Esophagus (tissue), 2 donors: ENCODE measurements around the gene VPS35L. TPM values are rescaled to one million over a fixed set of nuclear protein-coding genes. Genes with fewer than 3 reads are reported as not detected.
"Not testable (repeated sequence)": the region's sequence is repeated elsewhere in the genome, so short reads cannot be mapped to it uniquely, and the experiment has no call there.

Experiments used
- H3K27ac ChIP-seq, 2 donors: one replicate each; pipeline ENCODE4 v1.5.1; 2013; ENCODE audit warnings: low read depth in 2 of 2, mild to moderate bottlenecking in 2 of 2, inconsistent platforms in 1 of 2, low read length in 1 of 2, moderate library complexity in 1 of 2
- H3K27me3 ChIP-seq, 2 donors: one replicate each; pipeline ENCODE4 v1.6.1; 2013; ENCODE audit warnings: low read length in 2 of 2, control low read depth in 1 of 2, mild to moderate bottlenecking in 1 of 2; ENCODE audit not compliant: insufficient read depth in 2 of 2, control insufficient read depth in 1 of 2
- H3K36me3 ChIP-seq, 2 donors: one replicate each; pipeline ENCODE4 v1.6.1; 2013; ENCODE audit warnings: low read length in 1 of 2; ENCODE audit not compliant: control insufficient read depth in 2 of 2, insufficient read depth in 2 of 2
- H3K4me1 ChIP-seq, 2 donors: one replicate each; pipeline ENCODE4 v1.6.1; 2013; ENCODE audit warnings: low read length in 1 of 2; ENCODE audit not compliant: control insufficient read depth in 2 of 2, insufficient read depth in 2 of 2
- H3K4me3 ChIP-seq, 2 donors: one replicate each; pipeline ENCODE4 v1.5.1; 2013; ENCODE audit warnings: low read length in 2 of 2, mild to moderate bottlenecking in 2 of 2, low read depth in 1 of 2, moderate library complexity in 1 of 2
- H3K9me3 ChIP-seq, 2 donors: one replicate each; pipeline ENCODE4 v1.6.1; 2013; ENCODE audit warnings: mild to moderate bottlenecking in 2 of 2, low read depth in 1 of 2, low read length in 1 of 2, moderate library complexity in 1 of 2; ENCODE audit not compliant: control insufficient read depth in 2 of 2, insufficient read depth in 1 of 2
- WGBS, 2 donors: extraction: QIAGEN DNeasy Blood & Tissue Kit; methylation state at CpG; one replicate each; pipeline ENCODE4 v1.1.7; 2013; 5-methylcytosine and 5-hydroxymethylcytosine counted together
- polyA plus RNA-seq, 2 donors: library from polyadenylated mRNA; stranded (reverse); fragments of 200-250 nt; gene quantifications; one replicate each; pipeline ENCODE4 v1.2.3, GENCODE V29; 2013
- donor health status: healthy with polysubstance abuse.
- donor health status: Bipolar disorder and iron deficiency.

The VPS35L gene
- polyA plus RNA-seq, 2 donors, result 21.3 to 25.3 TPM

GRCh38 chr16:19679281-19679680, 123.8 kb downstream of the VPS35L start:
- not testable (repeated sequence) for H3K27ac ChIP-seq, H3K4me1 ChIP-seq, H3K9me3 ChIP-seq, H3K27me3 ChIP-seq, H3K4me3 ChIP-seq
- 91 to 93% methylated on average over 6 of the region's 6 CpGs for WGBS, 2 donors
- H3K36me3 ChIP-seq, result peaks cover 9 to 13% of the 10 kb centered on the region in 2 donors

DNA sequence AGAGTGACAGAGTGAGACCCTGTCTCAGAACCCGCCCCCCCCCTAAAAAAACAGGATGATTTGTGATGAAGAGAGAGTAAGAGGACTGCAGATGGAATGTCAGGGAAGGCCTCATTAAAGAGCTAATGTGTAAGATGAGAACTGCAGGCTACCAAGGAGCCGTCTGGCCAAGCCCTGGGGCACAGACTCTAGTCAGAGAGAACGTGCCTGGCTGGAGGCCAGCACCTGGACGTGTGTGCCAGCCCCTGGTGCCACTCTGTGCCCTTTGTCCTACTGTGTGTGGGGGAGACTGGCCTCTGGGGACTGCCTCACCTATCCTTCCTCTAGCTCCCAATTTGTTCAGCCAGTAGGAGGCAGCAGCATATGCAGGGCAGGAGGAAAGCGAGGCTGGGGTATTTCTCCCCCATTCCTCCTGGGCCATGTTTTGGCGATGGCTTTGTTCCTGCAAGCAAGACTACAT, 125.4 kb downstream of the VPS35L start:
- peaks cover 13 to 14% of the 10 kb centered on the region in 2 donors for H3K36me3 ChIP-seq
- WGBS, 2 donors, result 69 to 75% methylated on average over 6 of the region's 6 CpGs
- no peaks in the 10 kb centered on the region for H3K27me3 ChIP-seq
- H3K9me3 ChIP-seq, result peaks cover 0 to 4% of the 10 kb centered on the region in 2 donors
- H3K4me3 ChIP-seq, result no peak overlapping the region
- no peak overlapping the region for H3K27ac ChIP-seq
- no peaks in the 10 kb centered on the region for H3K4me1 ChIP-seq

DNA sequence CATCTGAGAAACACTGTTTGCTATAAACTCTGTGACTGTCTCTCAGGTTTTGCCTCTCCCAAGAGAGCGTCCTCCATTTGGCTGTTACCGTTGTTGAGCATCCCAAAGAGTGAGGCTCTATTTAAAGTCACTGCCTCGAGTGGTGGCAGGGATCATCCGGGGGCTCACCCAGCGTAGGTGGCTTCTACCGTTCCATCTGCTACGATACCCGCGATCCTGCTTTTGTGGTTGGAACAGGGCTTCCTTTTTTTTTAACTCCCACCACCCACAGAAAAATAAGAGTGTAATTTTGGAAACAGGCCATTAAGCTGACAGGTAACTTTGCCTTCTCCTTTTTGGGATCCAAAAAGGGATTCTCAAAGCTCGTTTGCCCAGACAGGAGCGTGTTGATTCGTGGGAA, 126.1 kb downstream of the VPS35L start:
- peaks cover 0 to 4% of the 10 kb centered on the region in 2 donors for H3K9me3 ChIP-seq
- H3K27me3 ChIP-seq, result no peaks in the 10 kb centered on the region
- no peak overlapping the region for H3K4me3 ChIP-seq
- H3K27ac ChIP-seq, result no peak overlapping the region
- 85 to 88% methylated on average over 12 of the region's 12 CpGs for WGBS, 2 donors
- H3K4me1 ChIP-seq, result no peaks in the 10 kb centered on the region
- peaks cover 13 to 15% of the 10 kb centered on the region in 2 donors for H3K36me3 ChIP-seq

GRCh38 chr16:19683453-19684236, 128.1 kb downstream of the VPS35L start:
- Histone ChIP-seq H3K9me3 (peaks cover 0 to 4% of the 10 kb centered on the region in 2 donors), H3K4me1 (peaks cover 0 to 3% of the 10 kb centered on the region in 2 donors), H3K27ac (no peak overlapping the region), H3K36me3 (peaks cover 13 to 24% of the 10 kb centered on the region in 2 donors), H3K4me3 (no peak overlapping the region), H3K27me3 (no peaks in the 10 kb centered on the region)
- 95 to 96% methylated on average over 6 of the region's 6 CpGs for WGBS, 2 donors

- Histone ChIP-seq H3K36me3 (peaks cover 12 to 26% of the 10 kb centered on the region in 2 donors), H3K9me3 (peaks cover 0 to 4% of the 10 kb centered on the region in 2 donors), H3K4me3 (no peak overlapping the region), H3K27me3 (no peaks in the 10 kb centered on the region), H3K4me1 (peaks cover 0 to 3% of the 10 kb centered on the region in 2 donors), H3K27ac (no peak overlapping the region)
- WGBS, 2 donors, result 97% methylated on average over 4 of the region's 4 CpGs
These were observed 129.7 kb downstream of the VPS35L start for GRCh38 chr16:19685176-19685575.

GRCh38 chr16:19687279-19687678, 131.8 kb downstream of the VPS35L start:
- H3K4me1 ChIP-seq, result peaks cover 3 to 4% of the 10 kb centered on the region in 2 donors
- H3K9me3 ChIP-seq, result peaks cover 0 to 4% of the 10 kb centered on the region in 2 donors
- H3K36me3 ChIP-seq, result peaks cover 11 to 24% of the 10 kb centered on the region in 2 donors
- 89% methylated on average over 7 of the region's 7 CpGs for WGBS, 2 donors
- H3K27ac ChIP-seq, result no peak overlapping the region
- no peak overlapping the region for H3K4me3 ChIP-seq
- no peaks in the 10 kb centered on the region for H3K27me3 ChIP-seq

GRCh38 chr16:19688396-19689024, 133.0 kb downstream of the VPS35L start:
- H3K4me3 ChIP-seq, result no peak overlapping the region
- WGBS, 2 donors, result 82 to 87% methylated on average over 18 of the region's 18 CpGs
- H3K4me1 ChIP-seq, result peaks cover 3 to 4% of the 10 kb centered on the region in 2 donors
- H3K27ac ChIP-seq, result no peak overlapping the region
- peaks cover 0 to 2% of the 10 kb centered on the region in 2 donors for H3K9me3 ChIP-seq
- H3K27me3 ChIP-seq, result no peaks in the 10 kb centered on the region
- peaks cover 6 to 24% of the 10 kb centered on the region in 2 donors for H3K36me3 ChIP-seq

- no peak overlapping the region for H3K4me3 ChIP-seq
- H3K36me3 ChIP-seq, result peaks cover 0 to 19% of the 10 kb centered on the region in 2 donors
- WGBS, 2 donors, result 94 to 96% methylated on average over 5 of the region's 5 CpGs
These were observed 133.8 kb downstream of the VPS35L start for GRCh38 chr16:19689342-19689741.

DNA sequence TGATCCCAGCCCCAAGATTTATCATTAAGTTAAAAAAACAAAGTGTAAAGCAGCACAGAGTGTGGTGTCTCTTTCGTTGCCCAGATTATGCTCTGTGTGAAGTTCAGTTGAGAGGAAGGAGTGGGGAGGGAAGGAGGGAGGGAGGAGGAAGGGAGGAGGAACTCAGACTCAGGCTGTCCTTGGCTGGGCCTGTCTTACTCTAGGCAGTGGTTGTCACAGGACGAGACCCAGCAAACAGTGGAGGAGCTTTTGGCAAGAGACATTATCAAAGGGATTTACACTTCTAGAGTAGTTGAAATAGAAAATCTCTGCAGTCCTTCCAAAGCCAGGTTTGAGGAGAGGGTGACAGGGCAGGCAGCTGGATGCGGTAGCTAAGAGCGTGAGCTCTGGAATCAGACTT, 134.7 kb downstream of the VPS35L start:
- Histone ChIP-seq H3K36me3 (peaks cover 0 to 16% of the 10 kb centered on the region in 2 donors), H3K4me1 (peaks cover 3 to 4% of the 10 kb centered on the region in 2 donors), H3K27ac (no peak overlapping the region), H3K9me3 (no peaks in the 10 kb centered on the region), H3K27me3 (no peaks in the 10 kb centered on the region), H3K4me3 (no peak overlapping the region)
- WGBS, 2 donors, result 62 to 63% methylated on average over 4 of the region's 4 CpGs

More at GRCh38 chr16:19689342-19689741, 133.8 kb downstream of the VPS35L start:
- no peaks in the 10 kb centered on the region for H3K27me3 ChIP-seq
- H3K27ac ChIP-seq, result no peak overlapping the region
- H3K9me3 ChIP-seq, result peaks cover 0 to 2% of the 10 kb centered on the region in 2 donors
- H3K4me1 ChIP-seq, result peaks cover 3 to 4% of the 10 kb centered on the region in 2 donors
